Naive thymus-derived CD4-positive, alpha-beta T cell (primary cell): ENCODE results near the gene OSBP2. TPM values are rescaled to one million over a fixed set of nuclear protein-coding genes. Genes with fewer than 3 reads are reported as not detected.

Experiments used
- ATAC-seq: fragments of 150-1000 bp; cut with Tn5 transposase; 2 replicates; pipeline ENCODE4 v1.10.0; 2021; ENCODE audit warnings: mild to moderate bottlenecking, moderate library complexity
- CTCF ChIA-PET: fragments of 350-600 bp; sonication (Branson Sonifier 250); formaldehyde crosslinking; loops from one replicate; lab custom pipeline; 2021; ENCODE audit warnings: antibody characterized with exemption; lab: Charles Lee
- POLR2A ChIA-PET: fragments of 350-600 bp; sonication (Branson Sonifier 250); formaldehyde crosslinking; loops from one replicate; lab custom pipeline; 2021; ENCODE audit warnings: antibody characterized with exemption, inconsistent platforms; lab: Charles Lee
- DNase-seq, 9 donors: peaks; one replicate each; pipeline versions ENCODE4 v3.0.0 to v3.0.0-alpha.2; 2020 to 2022; ENCODE audit warnings: mixed read lengths in 1 of 9
- H3K27ac ChIP-seq: one replicate; pipeline ENCODE4 v1.7.0; 2013; ENCODE audit warnings: mild to moderate bottlenecking, low read depth, low read length, moderate library complexity
- H3K27me3 ChIP-seq, 2 donors: one replicate each; pipeline ENCODE4 v1.7.0; 2013; ENCODE audit warnings: low read length in 2 of 2, mild to moderate bottlenecking in 2 of 2, moderate library complexity in 2 of 2; ENCODE audit not compliant: control insufficient read depth in 2 of 2, insufficient read depth in 2 of 2
- H3K36me3 ChIP-seq, 3 experiments: 1 replicate in 2 of 3; 2 replicates in 1 of 3; pipeline ENCODE4 v1.7.0; 2013; ENCODE audit warnings: low read length in 3 of 3, mild to moderate bottlenecking in 3 of 3, moderate library complexity in 1 of 3; ENCODE audit not compliant: insufficient read depth in 3 of 3, control insufficient read depth in 2 of 3
- H3K4me1 ChIP-seq, 2 donors: one replicate each; pipeline ENCODE4 v1.7.0; 2013; ENCODE audit warnings: low read length in 2 of 2, mild to moderate bottlenecking in 2 of 2, moderate library complexity in 1 of 2; ENCODE audit not compliant: control insufficient read depth in 2 of 2, insufficient read depth in 2 of 2
- H3K4me3 ChIP-seq: 2 replicates; pipeline ENCODE4 v1.7.0; 2013; ENCODE audit warnings: mild to moderate bottlenecking, low read length
- H3K9me3 ChIP-seq, 3 experiments: 1 replicate in 2 of 3; 2 replicates in 1 of 3; pipeline ENCODE4 v1.7.0; 2013; ENCODE audit warnings: low read length in 3 of 3; ENCODE audit not compliant: control insufficient read depth in 2 of 3
- H3K27ac Mint-ChIP-seq, 9 donors: one replicate each; pipeline ENCODE4 v1.8.0; 2020 to 2022; ENCODE audit warnings: mixed read lengths in 9 of 9, mild to moderate bottlenecking in 8 of 9, moderate library complexity in 5 of 9, inconsistent platforms in 2 of 9
- H3K27me3 Mint-ChIP-seq, 5 donors: one replicate each; pipeline ENCODE4 v1.8.0; 2021 to 2022; ENCODE audit warnings: mixed read lengths in 5 of 5, mild to moderate bottlenecking in 1 of 5
- H3K36me3 Mint-ChIP-seq, 5 donors: one replicate each; pipeline ENCODE4 v1.8.0; 2020 to 2022; ENCODE audit warnings: mixed read lengths in 5 of 5, mild to moderate bottlenecking in 3 of 5, inconsistent platforms in 1 of 5
- H3K4me1 Mint-ChIP-seq, 7 donors: one replicate each; pipeline ENCODE4 v1.8.0; 2020 to 2022; ENCODE audit warnings: mixed read lengths in 7 of 7, mild to moderate bottlenecking in 3 of 7, inconsistent platforms in 1 of 7
- H3K4me3 Mint-ChIP-seq, 10 donors: one replicate each; pipeline ENCODE4 v1.8.0; 2020 to 2022; ENCODE audit warnings: mild to moderate bottlenecking in 10 of 10, mixed read lengths in 10 of 10, moderate library complexity in 6 of 10, inconsistent platforms in 2 of 10
- H3K9me3 Mint-ChIP-seq, 11 donors: one replicate each; pipeline ENCODE4 v1.8.0; 2020 to 2022; ENCODE audit warnings: mixed read lengths in 11 of 11, mild to moderate bottlenecking in 4 of 11, inconsistent platforms in 1 of 11, moderate library complexity in 1 of 11
- intact Hi-C, 2 donors: fragments of 100-400 bp; cut with micrococcal nuclease; formaldehyde crosslinking; loops; one replicate each; pipeline ENCODE4 v1.15.1; 2023
- polyA plus RNA-seq, 2 donors: library from polyadenylated mRNA; unstranded; fragments of 300-500 nt; fragmentation: Illumina TruSeq; gene quantifications; one replicate each; pipeline ENCODE4 v1.2.3, GENCODE V29; 2021
- total RNA-seq, 6 experiments: library from RNA in 5 of 6; stranded (reverse) in 5 of 6; gene quantifications; 1 replicate in 5 of 6; 2 replicates in 1 of 6; pipeline ENCODE4 v1.2.3 and lab custom pipeline; 2021 to 2026

OSBP2 gene
- total and polyA plus RNA-seq, 7 experiments from 2014 or later, result 0.37 to 2.7 (median 1.8) TPM

DNA sequence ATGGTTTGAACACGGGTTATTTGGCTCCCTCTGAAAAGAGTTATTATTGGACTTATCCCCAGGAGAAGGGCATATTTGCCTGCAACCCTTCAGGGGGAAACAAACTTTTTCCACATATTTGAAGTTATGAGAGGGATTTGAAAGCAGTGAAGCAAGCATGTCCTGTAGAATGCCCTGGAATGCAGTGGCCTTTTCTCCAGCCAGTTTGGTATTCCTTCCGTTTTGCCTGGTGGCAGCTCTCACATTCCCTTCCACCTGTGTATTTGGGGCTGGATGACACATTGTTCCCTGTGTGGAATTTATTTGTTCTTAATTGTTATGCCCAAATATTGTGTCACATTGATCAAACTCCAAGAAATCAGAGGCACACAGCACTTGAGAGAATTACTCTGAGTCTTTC is 59.0 kb downstream of the OSBP2 start:
- peaks cover 0 to 3% (median 0%) of the 10 kb centered on the region in 7 donors for H3K4me1 Mint-ChIP-seq
- DNase-seq (no peak), ATAC-seq (no peak)
- intact Hi-C loops, result loop anchor here in 1 of 2 donors (10.0 kb wide), 1 partner anchor 359 kb away; the partner anchor contains the start of gene SEC14L2
- Histone ChIP-seq H3K27ac (no peak overlapping the region), H3K36me3 (no peaks in the 10 kb centered on the region), H3K4me1 (no peaks in the 10 kb centered on the region), H3K27me3 (no peaks in the 10 kb centered on the region), H3K4me3 (no peak overlapping the region), H3K9me3 (no peaks in the 10 kb centered on the region)
- no peak overlapping the region for H3K27ac Mint-ChIP-seq
- POLR2A ChIA-PET, result interaction anchor here (0.6 kb wide), 1 partner anchor 298 kb away, joined by 4 read pairs; no protein-coding TSS in a partner anchor
- CTCF ChIA-PET, result interaction anchor here (4.6 kb wide), 1 partner anchor 119 kb away, joined by 56 read pairs; the partner anchor contains the start of gene SLC35E4
- peaks cover 0 to 5% (median 0%) of the 10 kb centered on the region in 11 donors for H3K9me3 Mint-ChIP-seq
- peaks cover 0 to 4% (median 0%) of the 10 kb centered on the region in 5 donors for H3K27me3 Mint-ChIP-seq
- no peak overlapping the region for H3K4me3 Mint-ChIP-seq
- peaks cover 0 to 6% (median 2%) of the 10 kb centered on the region in 5 donors for H3K36me3 Mint-ChIP-seq

DNA sequence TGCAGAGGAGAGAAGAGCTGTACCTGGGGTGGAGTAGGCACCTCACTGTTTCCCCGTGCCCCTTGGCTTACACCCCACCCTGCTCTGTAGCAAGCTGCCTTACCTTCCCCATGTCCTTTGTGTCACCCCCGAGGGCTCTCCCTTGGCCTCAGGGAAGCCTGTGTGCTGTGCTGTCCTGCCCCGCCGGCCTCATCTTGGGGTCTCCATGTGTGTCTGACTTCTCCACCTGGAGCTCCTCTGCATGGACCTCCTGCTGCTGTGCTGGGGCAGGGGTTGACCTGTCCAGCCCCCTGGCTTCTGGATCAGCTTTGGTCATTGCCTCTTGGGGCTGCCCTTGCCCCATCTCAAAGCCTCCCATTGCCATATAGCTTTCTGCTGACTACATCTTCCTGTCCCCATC is 59.8 kb downstream of the OSBP2 start:
- Histone ChIP-seq H3K27ac (no peak overlapping the region), H3K9me3 (no peaks in the 10 kb centered on the region), H3K36me3 (no peaks in the 10 kb centered on the region), H3K4me3 (no peak overlapping the region), H3K27me3 (no peaks in the 10 kb centered on the region), H3K4me1 (no peaks in the 10 kb centered on the region)
- ATAC-seq (no peak), DNase-seq (no peak)
- Mint-ChIP-seq H3K4me3 (no peak overlapping the region), H3K9me3 (peaks cover 0 to 5% (median 0%) of the 10 kb centered on the region in 11 donors), H3K27me3 (peaks cover 0 to 4% (median 0%) of the 10 kb centered on the region in 5 donors), H3K36me3 (peaks cover 0 to 6% (median 2%) of the 10 kb centered on the region in 5 donors), H3K27ac (no peak overlapping the region), H3K4me1 (peaks cover 0 to 3% (median 0%) of the 10 kb centered on the region in 7 donors)
- POLR2A ChIA-PET, result interaction anchor here (0.6 to 1.3 kb wide), 2 partner anchors 120 to 299 kb away, joined by 4 to 14 read pairs; partner anchors contain the start of gene SLC35E4
- intact Hi-C loops, result loop anchor here in 1 of 2 donors (10.0 kb wide), 1 partner anchor 360 kb away; the partner anchor contains the start of gene SEC14L2
- CTCF ChIA-PET, result interaction anchor here (0.6 to 4.6 kb wide), 5 partner anchors 9 to 362 kb away, joined by 3 to 56 read pairs (median 4); partner anchors contain the start of gene SLC35E4

DNA sequence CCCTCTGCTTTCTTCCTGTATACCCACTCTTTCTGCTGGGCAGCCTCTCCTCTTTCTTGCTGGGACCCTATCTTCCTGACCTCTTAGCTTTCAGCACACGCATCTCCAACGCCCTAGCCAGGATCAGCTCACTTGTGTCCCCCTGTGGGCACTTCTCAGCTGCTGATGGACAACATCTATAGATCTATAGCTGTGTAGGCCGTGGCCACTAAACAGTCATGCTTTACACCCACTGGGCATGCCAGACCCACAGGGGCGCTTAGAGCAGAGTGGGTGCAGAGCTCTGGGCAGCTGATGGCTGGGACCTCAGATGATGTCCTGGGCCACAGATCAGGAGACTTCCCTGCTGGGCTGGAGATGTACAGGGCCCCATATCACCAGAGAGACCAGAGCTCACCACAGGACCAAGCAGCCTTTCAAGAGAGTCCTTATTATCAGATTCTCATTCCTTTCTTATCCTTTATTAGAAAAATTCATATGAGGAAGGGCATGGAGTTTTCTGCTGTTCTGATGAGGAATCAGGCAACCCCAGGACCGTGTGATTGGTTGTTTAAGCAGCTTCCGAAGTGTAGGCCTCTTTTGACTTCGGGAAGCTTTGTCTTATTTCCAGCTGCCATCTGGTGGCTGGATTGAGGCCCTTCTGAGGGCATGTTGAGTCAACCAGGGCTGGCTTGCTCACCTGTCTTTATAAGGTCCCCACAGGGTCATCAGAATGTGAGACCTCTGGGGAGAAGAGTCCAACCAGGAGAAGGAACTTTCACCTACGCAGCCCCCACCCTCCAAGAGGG is 60.5 kb downstream of the OSBP2 start:
- no peaks in the 10 kb centered on the region for H3K27me3 ChIP-seq
- Mint-ChIP-seq H3K9me3 (peaks cover 0 to 5% (median 0%) of the 10 kb centered on the region in 11 donors), H3K4me1 (peaks cover 0 to 3% (median 0%) of the 10 kb centered on the region in 7 donors), H3K27ac (no peak overlapping the region), H3K36me3 (peaks cover 0 to 6% (median 2%) of the 10 kb centered on the region in 5 donors), H3K27me3 (peaks cover 0 to 4% (median 0%) of the 10 kb centered on the region in 5 donors), H3K4me3 (no peak overlapping the region)
- no peaks in the 10 kb centered on the region for H3K36me3 ChIP-seq
- POLR2A ChIA-PET, result interaction anchor here (0.6 to 1.3 kb wide), 2 partner anchors 121 to 125 kb away, joined by 6 to 14 read pairs; partner anchors contain the start of gene SLC35E4
- no peaks in the 10 kb centered on the region for H3K4me1 ChIP-seq
- CTCF ChIA-PET, result interaction anchor here (0.6 to 4.6 kb wide), 7 partner anchors 8 to 502 kb away, joined by 3 to 56 read pairs (median 4); partner anchors contain the start of gene SLC35E4
- H3K27ac ChIP-seq, result no peak overlapping the region
- no peaks in the 10 kb centered on the region for H3K9me3 ChIP-seq
- DNase-seq (peak in 8 of 9 donors; percentile 12 to 44 (median 30)), ATAC-seq (peak; percentile 67)
- H3K4me3 ChIP-seq, result no peak overlapping the region
- intact Hi-C loops, result loop anchor here (1.0 to 10.0 kb wide), 3 partner anchors 88 to 360 kb away; partner anchors contain the start of genes DUSP18 (in 1 of the 2) and SEC14L2 (in 1 of the 2)

DNA sequence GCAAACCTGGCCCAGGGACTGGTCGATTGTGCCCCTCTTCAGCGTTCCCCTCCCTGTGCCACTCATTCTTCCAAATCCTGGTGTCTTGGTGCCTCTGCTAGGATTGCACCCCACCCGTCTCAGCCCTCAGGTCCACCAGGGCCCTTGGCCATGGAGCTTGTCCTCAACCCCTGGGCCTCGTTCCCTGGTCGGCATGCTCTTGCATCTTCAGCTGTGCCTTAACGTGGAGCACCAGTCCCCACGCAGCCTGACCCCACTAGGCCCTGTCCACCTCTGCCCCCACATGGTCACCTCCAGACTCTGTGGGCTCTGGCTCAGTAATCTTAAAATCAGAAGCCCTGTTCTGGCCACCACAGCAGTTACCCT is 61.1 kb downstream of the OSBP2 start:
- Mint-ChIP-seq H3K27ac (no peak overlapping the region), H3K4me3 (no peak overlapping the region), H3K4me1 (peaks cover 0 to 3% (median 0%) of the 10 kb centered on the region in 7 donors), H3K9me3 (peaks cover 0 to 5% (median 0%) of the 10 kb centered on the region in 11 donors), H3K36me3 (peaks cover 0 to 6% (median 2%) of the 10 kb centered on the region in 5 donors), H3K27me3 (peaks cover 0 to 4% (median 0%) of the 10 kb centered on the region in 5 donors)
- no peak overlapping the region for H3K27ac ChIP-seq
- no peaks in the 10 kb centered on the region for H3K9me3 ChIP-seq
- ChIA-PET CTCF (interaction anchor here (0.6 to 4.6 kb wide), 4 partner anchors 119 to 503 kb away, joined by 3 to 56 read pairs (median 3); partner anchors contain the start of gene SLC35E4), POLR2A (interaction anchor here (1.3 kb wide), 1 partner anchor 121 kb away, joined by 14 read pairs; the partner anchor contains the start of gene SLC35E4)
- H3K27me3 ChIP-seq, result no peaks in the 10 kb centered on the region
- intact Hi-C loops, result loop anchor here (1.0 to 10.0 kb wide), 3 partner anchors 88 to 361 kb away; partner anchors contain the start of genes DUSP18 (in 1 of the 2) and SEC14L2 (in 1 of the 2)
- ATAC-seq (no peak), DNase-seq (no peak)
- H3K4me3 ChIP-seq, result no peak overlapping the region
- no peaks in the 10 kb centered on the region for H3K36me3 ChIP-seq
- no peaks in the 10 kb centered on the region for H3K4me1 ChIP-seq

DNA sequence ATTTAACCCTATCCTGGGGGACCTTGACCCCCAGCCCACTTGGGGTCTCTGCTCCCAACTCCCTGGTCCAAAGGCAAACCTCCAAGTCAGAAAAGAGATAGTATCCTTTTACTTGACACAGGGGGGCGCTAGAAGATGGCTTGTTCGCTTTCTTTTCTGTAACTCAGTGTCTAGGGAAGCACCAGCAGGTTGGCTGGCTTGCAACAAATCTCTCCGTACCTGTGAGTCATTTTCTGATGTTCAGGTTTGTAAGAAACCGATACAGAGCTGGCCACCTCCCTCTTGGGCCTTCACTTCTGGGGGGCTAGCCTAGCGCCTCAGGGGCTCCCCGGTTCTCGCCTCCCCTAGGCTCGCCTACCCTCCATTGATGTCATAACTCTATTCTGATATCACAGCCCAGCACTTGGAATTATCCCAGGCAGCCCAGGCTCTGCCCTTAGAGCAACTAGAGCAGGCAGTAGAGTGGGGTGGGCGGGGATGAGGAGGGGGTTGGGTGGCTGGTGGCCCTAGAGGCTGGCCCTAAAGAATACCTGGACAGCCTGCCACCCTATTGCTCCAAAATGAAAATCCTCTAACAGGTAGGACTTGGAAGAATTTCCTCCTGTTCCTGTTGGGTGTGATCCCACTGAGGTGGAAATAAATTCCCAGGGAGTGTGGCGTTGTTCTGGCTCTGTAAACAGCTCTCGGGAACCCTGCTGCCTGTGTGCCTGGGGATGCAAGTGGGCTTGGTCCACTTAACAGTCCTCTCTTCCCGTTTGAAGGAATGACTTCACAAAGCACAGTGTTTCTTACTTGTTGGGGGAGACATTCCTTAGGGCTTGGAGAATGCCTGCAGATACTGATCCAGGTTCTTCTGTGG is 69.4 kb downstream of the OSBP2 start:
- ATAC-seq (peak; percentile 72), DNase-seq (peak in 8 of 9 donors; percentile 41 to 74 (median 66))
- Histone ChIP-seq H3K27me3 (no peaks in the 10 kb centered on the region), H3K27ac (no peak overlapping the region), H3K36me3 (no peaks in the 10 kb centered on the region), H3K4me3 (no peak overlapping the region), H3K9me3 (no peaks in the 10 kb centered on the region), H3K4me1 (no peaks in the 10 kb centered on the region)
- POLR2A ChIA-PET, result interaction anchor here (0.7 kb wide), 1 partner anchor 201 kb away, joined by 3 read pairs; no protein-coding TSS in a partner anchor
- Mint-ChIP-seq H3K36me3 (no peaks in the 10 kb centered on the region), H3K4me1 (peaks cover 0 to 3% (median 0%) of the 10 kb centered on the region in 7 donors), H3K4me3 (no peak overlapping the region), H3K27me3 (no peaks in the 10 kb centered on the region), H3K9me3 (no peaks in the 10 kb centered on the region), H3K27ac (no peak overlapping the region)
- CTCF ChIA-PET, result interaction anchor here (0.8 to 2.1 kb wide), 6 partner anchors 10 to 467 kb away, joined by 3 to 16 read pairs (median 4); no protein-coding TSS in a partner anchor
- intact Hi-C loops, result loop anchor here (1.0 to 5.0 kb wide), 4 partner anchors 156 to 467 kb away; no protein-coding TSS in a partner anchor
